NCI-H146 (cell line): ENCODE measurements around the gene DCC.

ENCODE experiments used
- DNase-seq: peaks from one replicate; lab custom pipeline; 2025; lab: John Stamatoyannopoulos, UW

DCC gene

GRCh38 chr18:53193870-53194269 lies 853.9 kb downstream of the DCC start:
- DNase-seq: peak; percentile 71

GRCh38 chr18:53219853-53220252 lies 879.9 kb downstream of the DCC start:
- DNase-seq: no peak

- no peak for DNase-seq
These were observed 884.3 kb downstream of the DCC start for GRCh38 chr18:53224128-53224778.

- DNase-seq: no peak
These were observed 885.7 kb downstream of the DCC start for GRCh38 chr18:53225567-53226325.

- DNase-seq: no peak
These were observed 894.6 kb downstream of the DCC start for GRCh38 chr18:53234610-53235009.

GRCh38 chr18:53241161-53241560 lies 901.2 kb downstream of the DCC start:
- DNase-seq: peak; percentile 15

- DNase-seq: peak; percentile 36
These were observed 913.8 kb downstream of the DCC start for GRCh38 chr18:53253789-53254188.

- no peak for DNase-seq
These were observed 914.3 kb downstream of the DCC start for GRCh38 chr18:53254265-53254664.

GRCh38 chr18:53261241-53261640 lies 921.2 kb downstream of the DCC start:
- no peak for DNase-seq

- DNase-seq: no peak
These were observed 926.9 kb downstream of the DCC start for GRCh38 chr18:53266850-53267249.

GRCh38 chr18:53268455-53268854 lies 928.5 kb downstream of the DCC start:
- DNase-seq: no peak

- DNase-seq: no peak
These were observed 941.4 kb downstream of the DCC start for GRCh38 chr18:53281406-53281805.

GRCh38 chr18:53283708-53284107 lies 943.7 kb downstream of the DCC start:
- no peak for DNase-seq

- no peak for DNase-seq
These were observed 965.5 kb downstream of the DCC start for GRCh38 chr18:53305461-53305860.

GRCh38 chr18:53319628-53320027 lies 979.6 kb downstream of the DCC start:
- DNase-seq: no peak

GRCh38 chr18:53322163-53322562 lies 982.2 kb downstream of the DCC start:
- no peak for DNase-seq

GRCh38 chr18:53324353-53324752 lies 984.4 kb downstream of the DCC start:
- DNase-seq: no peak

GRCh38 chr18:53360501-53361443 lies 1020.8 kb downstream of the DCC start:
- DNase-seq: peak; percentile 33

GRCh38 chr18:53375621-53376020 lies 1035.6 kb downstream of the DCC start:
- peak; percentile 27 for DNase-seq

GRCh38 chr18:53380063-53380639 lies 1040.2 kb downstream of the DCC start:
- DNase-seq: peak; percentile 61

- DNase-seq: no peak
These were observed 1042.9 kb downstream of the DCC start for GRCh38 chr18:53382870-53383269.

GRCh38 chr18:53385889-53386288 lies 1045.9 kb downstream of the DCC start:
- DNase-seq: no peak
